Colonic mucosa (tissue), 4 donors: Measurements from ENCODE around the gene UBE2QL1. TPM values are rescaled to one million over a fixed set of nuclear protein-coding genes. Genes with fewer than 3 reads are reported as not detected.

Source experiments
- DNase-seq: peaks from one replicate; pipeline ENCODE4 v3.0.0-alpha.2; 2020
- H3K27ac ChIP-seq: fragments of 200-600 bp; one replicate; pipeline ENCODE4 v1.8.0; 2021
- H3K27me3 ChIP-seq: fragments of 200-600 bp; one replicate; pipeline ENCODE4 v1.8.0; 2021
- H3K36me3 ChIP-seq: fragments of 200-600 bp; one replicate; pipeline ENCODE4 v1.8.0; 2021
- H3K4me1 ChIP-seq: fragments of 200-600 bp; one replicate; pipeline ENCODE4 v1.8.0; 2021; ENCODE audit warnings: mild to moderate bottlenecking
- H3K4me3 ChIP-seq: fragments of 200-600 bp; one replicate; pipeline ENCODE4 v1.8.0; 2021
- H3K9ac ChIP-seq, 2 donors: one replicate each; pipeline ENCODE4 v1.7.0; 2013; ENCODE audit warnings: control low read depth in 2 of 2, low read depth in 2 of 2, low read length in 2 of 2
- H3K9me3 ChIP-seq: fragments of 200-600 bp; one replicate; pipeline ENCODE4 v1.8.0; 2021
- CTCF ChIP-seq: fragments of 200-600 bp; IDR thresholded peaks from one replicate; pipeline ENCODE4 v1.8.0; 2022; ENCODE audit warnings: antibody characterized with exemption, mild to moderate bottlenecking
- intact Hi-C: fragments of 100-400 bp; cut with DNase I; formaldehyde crosslinking; loops from one replicate; pipeline ENCODE4 v1.14.1; 2022
- total RNA-seq, 2 donors: library from RNA; stranded (reverse); fragmentation: NEBNext Ultra II Directional in 1 of 2; extraction: Animal tissue kit (Norgen Biotek cat#: 25700) in 1 of 2; gene quantifications; one replicate each; pipeline ENCODE4 v1.2.1, GENCODE V29; 2021
- donor health status: healthy.
- donor health status: DM: no; HTN: no; CAD: no.
- donor health status: DM: no; HTN: no; CAD: no.

Gene UBE2QL1
- total RNA-seq, 2 donors from 2014 or later = 0.12 to 0.35 TPM

GRCh38 chr5:6457592-6457991 lies 8.9 kb downstream of the UBE2QL1 start:
- no peaks in the 10 kb centered on the region for H3K4me1 ChIP-seq
- H3K36me3 ChIP-seq = no peaks in the 10 kb centered on the region
- H3K27ac ChIP-seq = no peak overlapping the region
- intact Hi-C loops = no loop called here
- no peak overlapping the region for H3K4me3 ChIP-seq
- H3K27me3 ChIP-seq = no peaks in the 10 kb centered on the region
- no peaks in the 10 kb centered on the region for H3K9me3 ChIP-seq
- DNase-seq = no peak
- no peak for TF ChIP-seq CTCF
- H3K9ac ChIP-seq = no peak overlapping the region

- Histone ChIP-seq H3K4me1 (no peaks in the 10 kb centered on the region), H3K36me3 (no peaks in the 10 kb centered on the region), H3K27me3 (no peaks in the 10 kb centered on the region), H3K9ac (no peak overlapping the region), H3K4me3 (no peak overlapping the region), H3K27ac (no peak overlapping the region), H3K9me3 (no peaks in the 10 kb centered on the region)
- intact Hi-C loops = no loop called here
- DNase-seq = no peak
- no peak for TF ChIP-seq CTCF
Measured at GRCh38 chr5:6458833-6459232, 10.2 kb downstream of the UBE2QL1 start.

- intact Hi-C loops = no loop called here
- DNase-seq = no peak
- TF ChIP-seq CTCF = no peak
- H3K4me3 ChIP-seq = no peak overlapping the region
- H3K27ac ChIP-seq = no peak overlapping the region
- no peaks in the 10 kb centered on the region for H3K27me3 ChIP-seq
- H3K9me3 ChIP-seq = no peaks in the 10 kb centered on the region
- H3K4me1 ChIP-seq = no peaks in the 10 kb centered on the region
- H3K9ac ChIP-seq = no peak overlapping the region
- no peaks in the 10 kb centered on the region for H3K36me3 ChIP-seq
Measured at GRCh38 chr5:6459896-6460295, 11.2 kb downstream of the UBE2QL1 start.

GRCh38 chr5:6461006-6461405 lies 12.3 kb downstream of the UBE2QL1 start:
- Histone ChIP-seq H3K27me3 (no peaks in the 10 kb centered on the region), H3K4me1 (no peaks in the 10 kb centered on the region), H3K27ac (no peak overlapping the region), H3K9me3 (no peaks in the 10 kb centered on the region), H3K9ac (no peak overlapping the region), H3K36me3 (no peaks in the 10 kb centered on the region), H3K4me3 (no peak overlapping the region)
- no peak for DNase-seq
- intact Hi-C loops = no loop called here
- TF ChIP-seq CTCF = no peak

- Histone ChIP-seq H3K4me3 (no peak overlapping the region), H3K36me3 (no peaks in the 10 kb centered on the region), H3K9ac (no peak overlapping the region), H3K9me3 (no peaks in the 10 kb centered on the region), H3K27me3 (no peaks in the 10 kb centered on the region), H3K4me1 (no peaks in the 10 kb centered on the region), H3K27ac (no peak overlapping the region)
- intact Hi-C loops = no loop called here
- DNase-seq = no peak
- no peak for TF ChIP-seq CTCF
Measured at GRCh38 chr5:6461793-6462650, 13.4 kb downstream of the UBE2QL1 start.
